GM21390 (cell line): ENCODE results near the gene NDST3.
A peak's percentile ranks its signal among the peaks of the same experiment; 100 is the strongest.
"Not testable (repeated sequence)": the region's sequence is repeated elsewhere in the genome, so short reads cannot be mapped to it uniquely, and the experiment has no call there.

Experiments used
- ATAC-seq: cut with Tn5 transposase; IDR thresholded peaks from one replicate; pipeline ENCODE4 v1.9.1; 2021; ENCODE audit not compliant: unreplicated experiment

NDST3 gene

DNA sequence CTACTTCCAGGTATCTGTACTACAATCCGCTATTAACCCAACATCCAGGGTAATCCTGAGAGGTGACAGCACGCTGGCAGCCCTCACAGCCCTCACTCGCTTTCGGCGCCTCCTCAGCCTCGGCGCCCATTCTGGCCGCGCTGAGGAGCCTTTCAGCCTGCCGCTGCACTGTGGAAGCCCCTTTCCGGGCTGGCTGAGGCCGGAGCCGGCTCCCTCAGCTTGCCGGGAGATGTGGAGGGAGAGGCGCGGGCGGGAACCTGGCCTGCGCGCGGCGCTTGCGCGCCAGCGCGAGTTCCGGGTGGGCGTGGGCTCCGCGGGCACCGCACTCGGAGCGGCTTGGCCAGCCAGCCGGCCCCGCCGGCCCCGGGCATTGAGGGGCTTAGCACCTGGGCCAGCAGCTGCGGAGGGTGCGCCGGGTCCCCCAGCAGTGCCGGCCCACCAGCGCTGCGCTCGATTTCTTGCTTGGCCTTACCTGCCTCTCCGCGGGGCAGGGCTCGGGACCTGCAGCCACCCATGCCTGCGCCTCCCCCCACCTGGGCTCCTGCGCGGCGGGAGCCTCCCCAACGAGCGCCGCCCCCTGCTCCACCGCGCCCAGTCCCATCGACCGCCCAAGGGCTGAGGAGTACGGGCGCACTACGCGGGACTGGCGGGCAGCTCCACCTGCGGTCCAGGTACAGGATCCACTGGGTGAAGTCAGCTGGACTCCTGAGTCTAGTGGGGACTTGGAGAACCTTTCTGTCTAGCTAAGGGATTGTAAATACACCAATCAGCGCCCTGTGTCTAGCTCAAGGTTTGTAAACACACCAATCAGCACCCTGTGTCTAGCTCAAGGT is 231.2 kb downstream of the NDST3 start:
- ATAC-seq: no peak

DNA sequence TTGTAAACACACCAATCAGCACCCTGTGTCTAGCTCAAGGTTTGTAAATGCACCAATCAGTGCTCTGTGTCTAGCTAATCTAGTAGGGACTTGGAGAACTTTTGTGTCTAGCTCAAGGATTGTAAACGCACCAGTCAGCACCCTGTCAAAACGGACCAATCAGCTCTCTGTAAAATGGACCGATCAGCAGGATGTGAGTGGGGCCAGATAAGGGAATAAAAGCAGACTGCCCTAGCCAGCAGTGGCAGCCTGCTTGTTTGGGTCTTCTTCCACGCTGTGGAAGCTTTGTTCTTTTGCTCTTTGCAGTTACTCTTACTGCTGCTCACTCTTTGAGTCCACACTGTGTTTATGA is 231.8 kb downstream of the NDST3 start:
- ATAC-seq: not testable (repeated sequence)

DNA sequence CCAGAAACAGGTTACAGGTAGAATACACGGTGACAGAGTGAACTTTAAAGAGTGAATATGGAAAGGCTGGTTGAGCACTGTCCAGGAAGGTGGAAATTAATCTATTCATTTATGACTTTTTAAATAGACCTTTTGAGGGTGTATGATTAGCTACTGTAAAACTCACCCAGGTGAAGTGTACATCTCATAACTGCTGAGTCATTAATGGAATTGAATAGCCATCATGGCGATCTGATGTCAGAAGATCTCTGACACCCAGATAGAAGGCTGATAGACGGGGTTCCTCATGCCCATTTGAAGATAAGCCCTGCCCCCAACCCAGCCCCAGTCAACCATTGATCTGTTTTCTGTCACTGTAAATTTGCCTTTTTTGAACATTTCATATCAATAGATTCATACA is 234.5 kb downstream of the NDST3 start:
- no peak for ATAC-seq

DNA sequence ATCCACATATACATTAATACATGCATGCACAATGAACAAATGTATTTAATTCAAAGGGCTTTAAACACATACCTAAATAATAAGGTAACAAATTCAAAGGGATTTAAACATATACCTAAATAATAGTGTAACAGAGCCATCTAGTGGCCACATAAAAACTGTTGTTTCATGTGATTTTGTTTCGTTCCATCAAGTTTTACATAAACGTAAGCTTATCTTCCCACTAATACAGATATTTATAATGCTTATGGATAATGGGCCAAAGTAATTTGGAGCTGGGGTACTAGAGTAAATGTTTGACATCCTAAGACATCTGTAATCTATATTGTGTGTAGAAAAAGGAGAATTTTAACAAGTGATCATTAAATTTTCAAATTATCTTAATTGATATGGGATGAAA is 236.2 kb downstream of the NDST3 start:
- peak; percentile 48 for ATAC-seq

DNA sequence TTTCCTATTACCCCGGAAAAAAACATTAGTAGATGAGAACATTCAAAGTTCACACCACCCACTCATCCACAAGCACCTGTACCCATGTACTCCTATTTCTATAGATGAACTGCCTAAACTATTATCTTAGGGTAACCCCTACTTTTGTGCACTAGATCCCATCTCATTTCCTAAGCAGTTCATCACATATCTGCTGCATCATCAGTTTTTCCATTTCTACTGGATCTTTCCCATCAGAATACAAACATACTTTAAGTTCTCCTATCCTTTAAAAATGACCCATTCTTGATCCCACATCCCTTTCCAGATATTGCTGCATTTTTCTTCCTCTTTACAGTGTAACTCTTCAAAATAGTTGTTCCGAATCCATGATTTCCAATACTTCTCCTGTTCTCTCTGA is 237.5 kb downstream of the NDST3 start:
- no peak for ATAC-seq

DNA sequence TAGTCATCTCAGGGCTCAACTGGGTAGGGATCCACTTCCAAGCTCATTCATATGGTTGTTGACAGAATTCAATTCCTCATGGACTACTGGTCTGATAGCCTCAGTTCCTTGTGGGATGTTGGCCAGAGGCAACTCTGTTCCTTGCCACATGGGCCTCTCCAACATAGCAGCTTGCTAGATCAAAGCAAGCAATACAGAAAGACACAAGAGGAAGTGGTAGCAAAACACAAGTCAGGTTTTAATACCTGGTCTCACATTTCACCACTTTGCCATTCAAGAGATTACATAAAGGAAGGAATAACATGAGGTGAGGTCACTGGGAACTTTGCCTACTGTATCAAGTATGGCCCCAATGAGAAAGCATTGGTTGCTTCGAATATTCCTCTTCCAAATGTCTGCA is 239.4 kb downstream of the NDST3 start:
- ATAC-seq: no peak

DNA sequence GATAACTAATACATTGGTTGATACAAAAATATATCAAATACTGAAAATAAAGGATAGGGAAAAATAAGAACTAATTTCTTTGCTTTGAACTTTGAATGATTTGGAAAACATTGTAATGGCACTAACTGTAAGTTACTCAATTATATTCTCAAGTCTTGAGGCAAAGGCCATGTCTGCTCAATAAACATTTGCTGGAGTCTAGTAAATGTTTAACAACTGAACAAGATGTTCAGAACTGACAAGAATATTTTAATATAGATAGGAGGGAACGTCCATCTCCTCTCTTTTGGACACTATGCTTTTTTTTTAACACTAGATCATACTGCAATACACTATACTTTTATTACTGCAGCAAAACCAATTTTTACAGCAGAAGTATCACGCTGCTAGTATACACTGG is 242.3 kb downstream of the NDST3 start:
- ATAC-seq: no peak

DNA sequence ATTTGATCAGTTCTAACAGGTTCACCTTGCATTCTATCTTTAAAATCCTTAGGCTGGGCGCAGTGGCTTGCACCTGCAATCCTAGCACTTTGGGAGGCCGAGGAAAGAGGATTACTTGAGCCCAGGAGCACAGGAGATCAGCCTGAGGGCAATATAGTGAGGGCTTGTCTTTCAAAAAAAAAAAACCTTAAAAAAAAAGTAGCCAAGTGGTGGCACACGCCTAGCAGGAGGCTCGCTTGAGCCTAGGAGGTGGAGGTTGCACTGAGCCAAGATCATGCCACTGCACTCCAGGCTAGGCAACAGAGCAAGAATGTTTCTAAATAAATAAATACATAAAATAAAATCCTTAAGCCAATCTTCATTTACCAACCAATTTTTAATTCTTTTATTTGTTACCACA is 243.0 kb downstream of the NDST3 start:
- ATAC-seq: no peak

DNA sequence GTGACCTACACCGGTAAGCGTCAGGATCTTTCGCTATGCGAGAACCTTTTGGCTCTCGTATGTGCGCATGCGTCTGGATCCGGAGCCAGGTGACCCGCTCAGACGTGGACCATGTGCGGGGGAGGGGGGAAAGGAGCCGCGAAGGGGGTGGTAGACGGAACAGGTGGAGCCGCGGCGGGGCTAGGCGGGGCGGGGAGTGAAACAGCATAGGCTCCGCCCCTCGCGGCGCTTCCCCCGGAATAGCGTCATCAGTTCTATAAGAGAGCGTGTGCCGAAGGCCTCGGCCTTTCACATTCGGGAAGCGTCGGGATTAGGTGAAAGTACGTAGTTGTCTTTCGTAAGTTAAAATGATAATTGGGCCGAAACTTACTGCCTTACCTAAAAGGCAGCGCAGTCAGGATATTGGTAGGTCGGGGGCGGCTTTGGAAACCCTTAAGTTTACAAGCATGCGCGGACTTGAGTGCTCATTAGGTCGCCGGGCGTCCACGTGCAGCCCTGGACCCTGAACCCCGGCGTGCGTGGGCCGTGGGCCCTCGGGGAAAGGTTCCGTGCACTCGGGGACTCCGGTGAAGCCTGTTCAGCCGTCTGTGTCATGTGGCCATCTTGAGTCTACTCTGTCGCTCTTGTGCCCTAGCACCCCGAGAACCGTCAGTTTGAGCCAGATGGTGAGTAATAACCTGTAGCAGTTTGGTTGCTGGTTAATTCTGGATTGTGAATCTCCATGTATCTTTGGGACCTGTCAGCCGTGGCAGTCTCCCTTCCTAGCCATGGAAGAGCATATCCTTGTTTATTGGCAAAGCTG is 244.4 kb downstream of the NDST3 start:
- ATAC-seq: peak; percentile 80

DNA sequence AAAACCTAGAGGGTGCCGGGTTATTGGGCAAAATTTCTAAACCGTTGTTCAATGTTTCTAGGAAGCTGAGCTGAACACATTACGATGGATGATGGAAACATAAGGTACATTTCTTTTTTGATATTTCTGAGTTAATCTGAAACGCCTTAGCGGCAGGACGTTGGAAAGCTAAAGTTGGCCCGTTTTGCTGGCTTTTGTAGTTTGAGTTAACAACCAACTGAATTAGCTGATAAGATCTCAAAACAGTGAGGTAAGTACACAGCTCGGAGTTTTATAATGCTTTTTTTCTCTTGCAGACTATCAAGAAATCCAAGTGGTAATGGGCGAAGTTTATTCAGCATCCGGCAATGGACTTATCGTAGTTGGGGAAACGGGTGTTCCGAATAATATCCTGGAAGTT is 245.0 kb downstream of the NDST3 start:
- no peak for ATAC-seq

DNA sequence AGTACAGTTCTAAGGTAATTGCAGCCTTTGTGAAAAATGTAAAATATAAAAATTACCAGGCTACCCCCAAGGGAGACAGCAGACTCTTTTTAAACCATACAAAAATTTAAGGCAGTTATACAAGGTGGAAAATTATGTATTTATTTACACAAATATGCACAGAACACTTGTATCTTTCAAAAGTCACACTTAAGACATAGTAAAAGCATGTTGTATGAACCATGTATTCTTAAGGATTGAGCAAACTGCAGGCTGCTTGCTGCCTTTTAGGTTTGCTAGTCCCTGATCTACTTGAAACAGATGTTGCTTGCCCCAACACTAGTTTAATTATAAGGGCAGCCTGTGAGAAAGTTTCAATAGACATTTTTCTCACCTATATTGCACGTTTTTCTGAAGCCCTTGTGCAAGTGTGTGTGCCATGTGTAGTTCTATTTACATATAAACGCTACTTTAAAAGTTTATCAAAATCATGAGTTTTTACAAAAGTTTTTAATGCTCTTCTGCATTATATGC is 245.7 kb downstream of the NDST3 start:
- no peak for ATAC-seq

DNA sequence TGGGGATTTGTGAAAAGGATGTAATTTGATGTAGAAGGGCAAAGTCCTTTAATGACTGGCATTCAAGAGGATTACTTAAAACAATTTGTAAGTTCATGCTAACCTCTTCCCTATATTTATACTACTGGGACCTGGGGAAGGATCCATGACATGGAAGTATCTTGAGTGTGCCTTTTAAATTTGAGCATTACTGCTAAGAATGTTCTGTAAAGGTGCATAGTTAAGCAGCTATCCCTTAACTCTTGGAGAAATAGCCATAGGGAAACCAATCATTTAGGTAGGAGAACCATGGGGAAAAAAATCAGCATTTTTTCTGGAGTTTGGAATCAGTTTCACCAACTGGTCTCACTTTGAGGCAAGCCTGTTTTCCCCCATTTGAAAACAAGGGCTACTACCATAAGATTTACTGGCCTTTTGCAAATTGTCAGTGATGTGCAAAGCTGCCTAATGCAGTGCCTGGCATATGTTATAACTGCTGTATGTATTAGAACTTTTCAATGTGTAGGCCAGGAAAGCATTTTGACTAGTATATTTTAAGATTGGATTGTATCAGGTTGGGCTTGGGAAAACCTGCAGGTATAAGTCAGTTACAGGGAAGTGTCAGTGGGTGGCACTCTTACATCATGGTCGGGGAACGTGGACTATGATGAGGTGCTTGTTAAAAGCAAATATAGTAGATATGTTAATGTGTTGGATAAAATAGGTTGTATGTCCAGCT is 246.4 kb downstream of the NDST3 start:
- peak; percentile 32 for ATAC-seq

DNA sequence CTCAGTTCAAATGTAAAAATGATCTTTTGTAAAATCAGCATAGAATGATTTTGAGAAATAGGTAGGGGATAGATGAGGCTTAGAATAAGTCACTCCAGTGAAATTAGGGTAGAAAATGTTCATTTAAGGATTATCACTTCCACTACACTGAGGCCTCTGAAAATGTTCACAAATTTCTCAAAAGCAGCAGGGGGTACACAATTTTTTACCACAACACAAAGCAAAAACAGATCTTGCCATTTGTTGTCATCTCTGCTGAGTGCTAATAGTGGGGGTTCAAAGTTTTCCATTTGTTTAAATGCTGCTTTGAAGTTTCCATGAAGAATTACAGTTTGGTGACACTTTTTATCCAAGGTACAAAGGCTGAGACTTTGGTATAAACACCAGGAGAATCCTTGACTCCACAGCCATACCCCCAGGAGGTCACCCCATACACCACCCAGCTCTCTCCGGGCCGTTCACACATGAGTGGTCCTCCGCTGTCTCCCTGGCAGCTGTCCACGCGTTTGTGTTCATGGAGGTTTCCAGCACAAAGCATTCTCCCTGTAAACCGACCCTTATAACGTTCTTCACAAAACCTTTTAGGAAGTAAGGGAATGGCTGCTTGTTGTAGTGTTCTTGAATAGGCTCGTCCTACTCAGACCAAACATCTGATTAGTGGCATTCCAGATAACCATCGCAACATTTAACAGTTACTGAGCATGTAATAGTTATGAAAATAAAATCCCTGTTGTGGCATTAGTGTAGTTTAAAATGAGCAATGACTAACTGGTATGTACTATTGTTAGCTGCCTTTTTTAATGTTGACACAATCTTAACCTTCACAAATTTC is 247.5 kb downstream of the NDST3 start:
- no peak for ATAC-seq

DNA sequence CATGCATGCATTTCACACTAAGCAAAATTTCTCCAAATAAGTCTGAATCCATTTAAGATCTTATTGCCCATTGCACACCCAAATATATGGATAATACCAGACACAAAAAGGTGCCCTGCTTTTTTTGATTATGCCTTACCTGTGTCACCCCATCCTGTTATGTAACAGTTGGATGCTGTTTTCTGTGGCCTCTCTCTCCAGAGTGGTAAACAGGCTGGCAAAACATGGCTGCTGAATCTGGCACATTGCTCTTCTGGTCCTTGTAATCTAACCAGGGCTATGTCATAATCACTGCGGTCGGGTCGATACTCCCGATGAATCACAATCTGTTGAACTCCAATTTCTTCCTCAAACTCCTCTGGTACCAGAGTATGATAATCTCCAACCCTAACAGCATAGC is 248.4 kb downstream of the NDST3 start:
- ATAC-seq: no peak

DNA sequence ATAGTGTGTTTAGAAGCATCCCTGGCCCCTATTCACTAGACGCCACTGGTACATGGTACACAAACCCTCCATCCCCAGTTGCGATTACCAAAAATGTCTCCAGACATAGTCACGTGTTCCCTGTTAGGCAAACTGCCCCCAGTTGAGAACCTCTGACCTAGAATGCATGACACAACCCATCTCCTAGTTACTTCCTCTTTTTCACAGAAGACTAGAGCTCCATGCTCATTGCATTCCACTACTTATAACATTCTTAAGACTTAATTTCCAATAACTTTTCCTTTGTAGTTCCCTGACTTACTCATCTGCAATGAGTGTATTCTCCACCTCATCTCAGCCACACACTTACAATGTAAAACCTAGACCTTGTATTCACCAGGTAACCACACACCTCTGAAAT is 249.9 kb downstream of the NDST3 start:
- peak; percentile 36 for ATAC-seq

DNA sequence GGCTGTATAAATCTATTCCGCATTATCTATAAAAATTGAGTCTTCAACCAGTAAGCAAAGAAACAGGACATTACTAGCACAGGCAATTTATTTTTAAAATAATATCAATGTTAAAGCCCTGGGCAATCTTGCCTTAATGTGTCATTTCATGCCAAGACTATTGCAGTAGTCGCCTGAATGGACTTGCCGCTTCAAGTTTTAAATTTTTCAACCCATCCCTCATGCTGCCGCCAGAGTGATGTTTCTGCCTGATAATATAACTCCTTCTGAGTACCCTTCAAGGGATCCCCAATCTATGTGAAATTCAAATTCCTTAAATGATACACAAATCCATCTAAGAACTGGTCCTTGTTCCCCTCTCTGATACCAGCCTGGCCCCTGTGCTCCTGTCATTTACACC is 251.6 kb downstream of the NDST3 start:
- ATAC-seq: no peak

DNA sequence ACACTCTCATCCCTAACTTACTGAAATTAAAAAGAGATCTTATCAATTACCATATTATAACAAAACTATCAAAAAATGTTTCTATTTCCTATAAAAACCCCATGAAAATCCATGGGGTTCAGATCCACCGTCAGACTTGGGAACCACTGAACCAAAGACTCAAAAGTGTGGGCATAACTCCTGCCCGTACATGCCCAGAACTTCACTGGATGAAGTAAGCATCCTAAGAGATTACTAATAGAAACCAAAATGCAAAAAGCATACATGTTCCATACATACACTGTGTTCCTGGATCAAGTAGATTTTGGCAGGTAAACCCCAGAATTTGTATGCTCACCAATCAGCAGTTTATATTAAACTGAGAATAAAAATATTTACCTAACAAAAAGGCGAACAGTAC is 252.4 kb downstream of the NDST3 start:
- no peak for ATAC-seq

DNA sequence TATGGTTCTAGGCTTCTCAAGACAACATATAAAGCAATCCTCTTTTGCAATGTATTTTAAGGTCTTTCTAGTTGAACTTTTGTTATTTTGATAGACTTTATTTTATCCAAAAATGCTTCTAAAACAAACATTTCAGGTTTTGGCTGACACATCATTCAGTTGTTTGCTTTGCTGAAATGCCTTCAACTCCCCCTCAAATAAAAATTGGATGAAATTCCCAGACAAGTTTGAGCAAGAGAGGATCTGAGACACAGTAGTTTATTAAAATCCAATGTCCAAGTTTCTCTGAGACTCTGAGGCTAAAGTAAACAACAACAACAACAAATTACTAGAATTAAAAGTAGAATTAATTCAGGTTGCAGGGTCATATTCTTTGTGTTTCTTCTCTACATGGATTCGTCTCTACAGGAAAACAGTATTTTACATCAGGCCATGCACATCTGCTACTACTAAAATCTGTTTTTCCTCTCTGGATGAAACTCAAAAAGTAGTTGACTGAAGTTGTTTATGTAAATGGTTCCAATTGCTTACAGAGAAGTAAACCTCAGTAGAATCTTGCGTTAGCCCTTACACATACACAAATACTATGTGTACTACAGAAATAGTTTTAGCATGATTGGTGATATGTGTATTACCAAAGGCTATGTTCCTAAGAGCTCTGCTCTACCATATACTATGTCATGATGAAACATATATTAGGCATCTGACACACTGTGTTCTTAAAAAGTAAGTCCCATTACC is 253.6 kb downstream of the NDST3 start:
- no peak for ATAC-seq

DNA sequence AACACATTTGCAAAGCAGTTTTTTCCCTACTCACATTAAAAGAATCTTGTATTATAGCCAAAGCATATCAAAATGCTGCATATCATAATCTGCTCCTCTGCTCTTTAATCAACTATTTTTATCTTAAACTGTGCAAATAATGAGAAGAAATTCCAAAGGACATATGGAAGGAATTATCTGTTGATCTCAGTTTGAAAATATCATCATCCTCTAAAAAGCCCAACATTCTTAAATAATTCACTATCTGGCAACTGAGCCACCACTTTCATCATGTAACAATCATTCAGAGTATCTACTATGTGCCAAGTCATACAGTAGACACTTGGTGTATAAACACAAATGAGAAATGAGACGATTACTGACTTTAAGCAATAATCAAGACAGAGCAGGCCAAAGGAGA is 255.5 kb downstream of the NDST3 start:
- no peak for ATAC-seq

DNA sequence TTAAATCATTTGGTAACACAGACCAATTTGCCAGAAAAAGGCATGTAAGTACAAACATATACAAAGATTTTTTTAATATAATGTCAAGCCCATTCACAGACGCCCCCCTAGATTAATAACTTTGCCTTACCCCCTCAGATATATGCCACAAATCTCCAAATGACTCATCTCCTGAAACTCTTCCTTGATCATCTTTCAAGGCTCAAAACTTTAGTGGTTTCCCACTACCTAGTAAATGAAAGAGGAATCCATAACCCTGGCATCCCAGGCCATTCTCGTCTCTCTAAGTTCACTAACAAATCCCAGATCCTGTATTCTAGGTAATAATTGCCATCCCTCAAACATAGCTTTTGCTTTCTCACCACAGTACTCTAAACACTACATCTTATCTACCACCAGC is 256.7 kb downstream of the NDST3 start:
- no peak for ATAC-seq
